Nucleus accumbens (tissue), 56 donors: ENCODE results near the gene KCNJ12.
"Not testable (repeated sequence)": the region's sequence is repeated elsewhere in the genome, so short reads cannot be mapped to it uniquely, and the experiment has no call there.

Experiments used
- DNase-seq, 56 donors: peaks; one replicate each; lab custom pipeline; 2025; lab: John Stamatoyannopoulos, UW

Gene KCNJ12

DNA sequence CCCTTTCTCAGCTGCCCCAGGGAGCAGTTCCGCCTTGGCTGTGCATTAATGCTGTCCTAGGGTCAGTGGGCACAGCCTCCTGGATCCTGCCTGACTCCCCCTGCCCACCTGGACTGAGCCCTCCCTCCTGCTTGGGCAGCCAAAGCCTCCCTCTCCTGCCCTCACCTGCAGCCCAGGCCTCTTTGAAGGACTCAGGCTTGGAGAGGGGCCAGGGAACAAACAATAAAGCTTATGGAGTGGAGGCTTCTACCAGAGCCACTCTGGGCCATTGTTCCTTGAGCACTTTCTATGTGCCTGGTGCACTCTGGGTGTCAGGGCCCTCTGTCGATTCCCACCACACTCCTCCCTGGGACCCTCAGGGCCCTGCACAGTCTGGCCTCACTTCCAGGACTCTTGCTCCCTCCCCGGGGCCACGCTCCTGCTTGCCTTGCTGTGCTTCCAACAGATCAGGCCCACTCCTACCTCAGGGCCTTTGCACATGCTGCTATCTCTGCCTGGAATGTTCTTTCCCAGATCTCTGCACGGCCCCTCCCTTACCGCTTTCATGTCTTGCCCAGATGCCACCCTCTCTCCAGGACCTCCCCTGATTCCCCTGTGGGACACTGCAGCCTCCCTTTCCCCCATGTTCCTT is 5.0 kb downstream of the KCNJ12 start:
- no peak for DNase-seq

GRCh38 chr17:21382560-21383495 is 6.7 kb downstream of the KCNJ12 start:
- no peak for DNase-seq

GRCh38 chr17:21385281-21385845 is 9.2 kb downstream of the KCNJ12 start:
- DNase-seq = no peak

DNA sequence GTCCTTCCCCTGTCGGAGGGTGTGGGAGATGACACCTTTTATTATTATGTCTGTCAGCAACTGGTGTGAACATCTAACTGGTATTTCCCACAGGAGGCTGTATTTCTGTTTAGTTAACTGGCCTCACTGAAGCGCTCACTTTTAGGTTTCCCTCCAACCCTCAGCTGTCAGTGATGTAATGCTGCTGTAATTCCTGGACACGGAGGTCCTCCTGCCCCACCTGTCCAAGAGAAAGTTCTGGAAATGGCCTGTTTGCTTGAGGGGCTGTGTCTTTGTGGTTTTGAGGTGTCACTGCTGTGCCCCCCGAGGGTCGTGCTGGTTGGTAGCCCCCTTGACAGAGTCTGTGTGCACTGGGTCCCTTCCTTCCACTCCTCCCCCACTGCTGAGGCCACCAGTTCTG is 11.5 kb downstream of the KCNJ12 start:
- DNase-seq = no peak

- no peak for DNase-seq
Measured at GRCh38 chr17:21388066-21388465, 11.9 kb downstream of the KCNJ12 start.

DNA sequence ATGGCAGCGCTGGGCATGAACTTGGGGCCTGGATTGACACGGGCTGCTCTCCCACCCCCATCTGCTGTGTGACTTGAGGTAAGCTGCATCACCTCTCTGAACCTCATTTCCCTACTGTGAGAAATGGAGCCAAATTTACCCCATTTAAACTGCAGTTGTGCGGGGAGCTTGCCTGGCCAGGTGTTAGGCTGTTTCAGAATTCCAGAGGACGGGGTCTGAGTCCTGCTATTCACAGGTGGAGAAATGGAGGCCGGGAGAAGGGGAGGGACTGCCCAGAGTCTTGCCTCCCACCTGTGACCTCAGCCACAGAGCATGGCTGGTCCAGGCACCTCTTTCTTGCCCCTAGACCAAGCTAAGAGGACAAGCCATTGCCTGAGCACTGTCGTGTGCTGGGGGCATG is 12.8 kb downstream of the KCNJ12 start:
- DNase-seq = no peak

GRCh38 chr17:21389394-21389793 is 13.2 kb downstream of the KCNJ12 start:
- DNase-seq = no peak

DNA sequence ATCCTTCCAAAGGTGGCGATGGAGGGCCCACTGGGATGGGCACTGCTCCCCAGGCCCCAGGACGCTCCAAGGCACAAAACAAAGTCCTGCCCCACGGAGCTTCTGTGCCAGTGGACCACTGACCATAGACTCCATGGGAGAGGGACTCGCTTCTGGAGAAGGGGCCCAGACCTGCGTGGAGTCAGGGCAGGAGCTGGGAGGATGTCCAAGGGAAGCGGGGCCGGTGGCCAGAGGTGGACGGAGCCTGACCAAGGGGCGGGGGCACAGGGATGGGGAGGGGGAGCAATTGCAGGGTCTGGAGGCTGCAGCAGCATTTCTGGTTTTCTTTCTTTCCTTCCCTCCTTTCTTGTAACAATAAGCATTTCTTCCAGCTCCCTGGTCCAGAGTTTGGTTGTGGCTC is 14.1 kb downstream of the KCNJ12 start:
- DNase-seq = no peak

- DNase-seq = no peak
Measured at GRCh38 chr17:21392266-21392665, 16.1 kb downstream of the KCNJ12 start.

DNA sequence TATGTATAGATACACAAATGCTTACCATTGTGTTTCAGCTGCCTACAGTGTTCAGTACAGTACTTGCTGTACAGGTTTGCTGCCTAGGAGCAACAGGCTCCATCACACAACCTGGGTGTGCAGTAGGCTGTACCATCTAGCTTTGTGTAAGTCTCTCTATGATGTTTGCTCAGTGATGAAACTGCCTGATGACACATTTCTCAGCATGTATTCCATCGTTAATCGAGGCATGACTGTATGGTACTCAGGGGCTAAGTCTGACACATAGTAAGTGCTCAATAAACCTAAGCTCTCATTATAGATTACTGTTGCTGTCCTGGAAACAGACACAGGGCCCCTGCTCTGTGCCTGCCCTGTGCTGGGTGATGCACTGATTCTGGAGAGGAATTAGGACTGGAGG is 18.1 kb downstream of the KCNJ12 start:
- DNase-seq = no peak

DNA sequence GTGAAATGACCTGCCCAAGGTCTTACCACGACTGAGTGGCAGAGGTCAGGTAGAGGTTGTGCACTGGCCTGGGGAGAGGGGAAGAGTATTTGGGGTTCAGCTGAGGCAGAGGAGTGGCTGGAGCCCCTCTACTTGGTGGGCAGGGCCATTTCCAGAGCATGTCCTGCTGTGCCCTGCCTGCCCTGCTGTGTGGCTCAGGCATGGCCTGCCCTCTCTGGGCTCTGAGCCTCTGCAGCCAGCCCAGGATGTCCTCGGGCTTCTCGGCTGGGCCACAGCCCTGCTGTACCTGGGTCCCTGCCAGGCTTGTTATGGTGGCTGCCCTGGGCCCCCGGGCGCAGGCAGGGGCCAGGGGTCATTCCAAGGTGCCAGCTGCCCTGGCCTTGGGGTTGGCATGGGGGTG is 19.6 kb downstream of the KCNJ12 start:
- no peak for DNase-seq

GRCh38 chr17:21396237-21396636 is 20.1 kb downstream of the KCNJ12 start:
- no peak for DNase-seq

DNA sequence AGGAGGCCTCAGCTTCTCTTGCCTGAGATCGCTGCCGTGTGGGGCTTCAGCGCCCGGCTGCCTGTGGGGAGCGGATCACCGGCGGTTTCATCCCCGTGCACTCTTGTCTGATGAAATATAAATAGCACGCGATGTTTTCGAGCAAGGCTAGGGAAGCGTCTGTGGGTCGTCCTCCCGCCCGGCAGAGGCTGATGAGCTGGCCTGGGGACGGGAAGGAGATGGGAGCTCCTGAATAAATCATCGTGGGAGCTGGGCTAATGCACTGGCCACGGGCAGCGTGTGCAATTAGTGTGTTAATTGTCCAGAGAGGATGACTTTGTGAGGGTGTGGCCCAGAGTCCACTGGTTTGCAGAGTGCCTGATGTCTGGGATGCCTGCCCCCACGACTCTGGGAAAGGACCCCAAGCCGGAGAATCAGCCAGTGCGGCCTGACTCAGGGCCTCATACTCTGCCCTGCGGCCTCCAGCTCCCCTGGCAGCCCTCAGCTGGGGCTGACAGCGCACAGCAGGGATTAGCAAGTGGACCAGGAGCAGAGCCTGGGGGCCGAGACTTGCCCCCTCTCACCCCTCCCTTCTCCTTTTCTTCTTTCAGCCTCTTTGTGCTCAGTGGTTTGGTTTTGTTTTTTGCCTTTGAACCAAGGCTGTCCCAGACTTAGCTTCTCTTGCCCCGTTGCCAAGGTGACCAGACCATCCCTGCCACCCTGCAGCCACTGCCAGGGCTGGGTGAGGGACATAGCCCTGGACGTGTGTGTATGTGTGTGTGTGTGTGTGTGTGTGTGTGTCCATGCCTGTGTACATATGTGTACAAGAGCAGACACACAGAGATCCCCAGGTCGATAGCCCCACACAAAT is 21.4 kb downstream of the KCNJ12 start:
- DNase-seq = no peak

DNA sequence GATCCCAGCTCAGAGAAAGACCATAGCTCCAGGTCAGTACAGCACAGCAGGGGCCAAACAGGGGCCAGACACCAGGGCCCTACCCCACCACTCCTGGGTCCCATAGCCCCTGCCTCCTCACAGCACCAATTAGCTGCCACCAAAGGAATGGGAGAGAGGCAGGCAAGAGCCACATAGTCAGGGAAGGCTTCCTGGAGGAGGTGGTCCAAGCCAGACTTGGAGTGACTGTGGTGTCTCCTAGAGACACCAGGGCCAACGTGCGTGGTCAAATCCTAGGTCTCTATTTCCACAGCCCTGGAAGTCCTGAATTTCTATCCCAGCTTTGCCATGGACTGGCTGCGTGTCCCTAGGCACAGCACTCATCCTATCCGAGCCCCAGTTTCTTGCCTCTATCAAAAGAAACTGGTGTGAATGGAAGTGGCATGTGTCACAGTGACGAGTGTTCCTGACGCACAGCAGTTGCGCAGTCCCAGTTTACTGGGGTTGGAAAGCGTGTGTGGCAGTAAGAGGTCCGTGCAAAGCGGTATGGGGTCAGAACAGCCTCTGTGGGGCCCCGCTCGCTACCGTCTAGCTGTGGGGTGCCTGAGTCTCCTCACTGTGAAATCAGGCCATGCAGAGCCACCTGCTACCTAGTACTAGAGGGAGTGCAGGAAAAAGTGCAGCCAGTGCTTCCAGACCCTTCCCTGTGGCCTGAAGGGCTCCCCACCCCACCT is 23.5 kb downstream of the KCNJ12 start:
- no peak for DNase-seq

- DNase-seq = not testable (repeated sequence)
Measured at GRCh38 chr17:21400187-21400569, 24.0 kb downstream of the KCNJ12 start.

GRCh38 chr17:21400816-21401593 is 24.8 kb downstream of the KCNJ12 start:
- no peak for DNase-seq

GRCh38 chr17:21402166-21402571 is 26.0 kb downstream of the KCNJ12 start:
- peak in 11 of 56 donors; percentile 2 to 53 (median 12) for DNase-seq

- DNase-seq = not testable (repeated sequence)
Measured at GRCh38 chr17:21402926-21403325, 26.8 kb downstream of the KCNJ12 start.

DNA sequence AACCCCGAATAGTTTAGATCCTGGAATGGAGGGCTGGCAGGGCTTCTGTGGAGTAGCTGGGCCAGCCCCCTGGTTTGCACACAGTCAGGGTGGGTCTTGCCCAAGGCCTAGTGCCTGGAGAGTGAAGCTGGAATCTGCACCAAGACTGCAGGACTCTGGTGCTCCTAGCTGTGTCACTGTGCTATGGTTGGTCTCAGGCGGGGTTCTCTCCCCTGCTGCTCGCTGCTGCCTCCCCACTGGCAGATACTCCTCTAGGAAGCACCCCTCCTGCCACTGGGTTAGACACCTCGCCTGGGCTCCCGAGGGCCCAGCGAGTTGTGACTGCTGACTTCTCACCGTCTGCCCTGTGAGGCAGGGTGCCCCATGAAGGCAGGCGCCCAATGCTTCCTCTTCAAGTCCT is 27.9 kb downstream of the KCNJ12 start:
- not testable (repeated sequence) for DNase-seq
